Measurements from ENCODE around the gene CMIP. TPM values are rescaled to one million over a fixed set of nuclear protein-coding genes. Genes with fewer than 3 reads are reported as not detected.

CMIP gene
- polyA plus RNA-seq, 1 donor from 2014 or later: 15.1 TPM

- peaks cover 58% of the 10 kb centered on the region for H3K79me2 ChIP-seq (replicated peaks; ENCODE audit: insufficient read depth, low read length)
- H3K9me2 ChIP-seq (ENCODE audit: insufficient read depth, low read length): no peaks in the 10 kb centered on the region
- TF ChIP-seq POLR2AphosphoS5 (IDR thresholded peaks at IDR 0.05) (no peak), REST (IDR thresholded peaks at IDR 0.05; ENCODE audit: borderline replicate concordance) (no peak), MXI1 (conservative IDR thresholded peaks at IDR 0.05; ENCODE audit: poor library complexity, severe bottlenecking) (no peak), RAD21 (conservative IDR thresholded peaks at IDR 0.05) (no peak), SMC3 (conservative IDR thresholded peaks at IDR 0.05; ENCODE audit: poor library complexity) (no peak), TAF1 (IDR thresholded peaks at IDR 0.05; ENCODE audit: low read depth) (no peak), CTCF (IDR thresholded peaks at IDR 0.05; ENCODE audit: poor library complexity, severe bottlenecking) (no peak), EP300 (conservative IDR thresholded peaks at IDR 0.05; ENCODE audit: poor library complexity, severe bottlenecking) (no peak)
- no peak overlapping the region for H3K9ac ChIP-seq (ENCODE audit: low read length)
- H3K27ac ChIP-seq (ENCODE audit: low read length): no peak overlapping the region
- H3K4me2 ChIP-seq (ENCODE audit: low read length): no peak overlapping the region
- H3K4me3 ChIP-seq (ENCODE audit: low read length): no peak overlapping the region
- no peak overlapping the region for H2AFZ ChIP-seq (ENCODE audit: low read depth, low read length)
- H3K36me3 ChIP-seq (ENCODE audit: insufficient read depth, low read length): no peaks in the 10 kb centered on the region
- H3K9me3 ChIP-seq (ENCODE audit: low read length): no peaks in the 10 kb centered on the region
- peaks cover 48% of the 10 kb centered on the region for H4K20me1 ChIP-seq (ENCODE audit: insufficient read depth)
- no peaks in the 10 kb centered on the region for H3F3A ChIP-seq (ENCODE audit: insufficient read depth, low read length, poor library complexity, severe bottlenecking)
- no peaks in the 10 kb centered on the region for H3K27me3 ChIP-seq (ENCODE audit: insufficient read depth, low read depth, low read length)
These were observed 40.5 kb downstream of the CMIP start for GRCh38 chr16:81484908-81485624.

- Histone ChIP-seq H3K36me3 (ENCODE audit: insufficient read depth, low read length) (no peaks in the 10 kb centered on the region), H4K20me1 (ENCODE audit: insufficient read depth) (peaks cover 48% of the 10 kb centered on the region), H2AFZ (ENCODE audit: low read depth, low read length) (no peak overlapping the region), H3K79me2 (replicated peaks; ENCODE audit: insufficient read depth, low read length) (peaks cover 54% of the 10 kb centered on the region), H3K27me3 (ENCODE audit: insufficient read depth, low read depth, low read length) (no peaks in the 10 kb centered on the region), H3F3A (ENCODE audit: insufficient read depth, low read length, poor library complexity, severe bottlenecking) (no peaks in the 10 kb centered on the region), H3K9me2 (ENCODE audit: insufficient read depth, low read length) (no peaks in the 10 kb centered on the region), H3K4me2 (ENCODE audit: low read length) (no peak overlapping the region), H3K27ac (ENCODE audit: low read length) (no peak overlapping the region), H3K9ac (ENCODE audit: low read length) (no peak overlapping the region), H3K9me3 (ENCODE audit: low read length) (no peaks in the 10 kb centered on the region), H3K4me3 (ENCODE audit: low read length) (no peak overlapping the region)
- TF ChIP-seq MXI1 (conservative IDR thresholded peaks at IDR 0.05; ENCODE audit: poor library complexity, severe bottlenecking) (no peak), TAF1 (IDR thresholded peaks at IDR 0.05; ENCODE audit: low read depth) (no peak), EP300 (conservative IDR thresholded peaks at IDR 0.05; ENCODE audit: poor library complexity, severe bottlenecking) (no peak)
These were observed 41.4 kb downstream of the CMIP start for GRCh38 chr16:81485824-81486539.
